Stimulated activated CD4-positive, alpha-beta T cell treated with anti-CD3 and anti-CD28 coated beads, Interleukin-4, amount 100 ng/mL, for 1 hour (primary cell): ENCODE data around the gene MRPS17.

Experiments
- DNase-seq: peaks from one replicate; pipeline ENCODE4 v3.0.0-alpha.2; 2020

MRPS17 gene

GRCh38 chr7:55973747-55974250, 22.1 kb downstream of the MRPS17 start:
- DNase-seq = no peak

GRCh38 chr7:55975988-55976633, 24.4 kb downstream of the MRPS17 start:
- no peak for DNase-seq

DNA sequence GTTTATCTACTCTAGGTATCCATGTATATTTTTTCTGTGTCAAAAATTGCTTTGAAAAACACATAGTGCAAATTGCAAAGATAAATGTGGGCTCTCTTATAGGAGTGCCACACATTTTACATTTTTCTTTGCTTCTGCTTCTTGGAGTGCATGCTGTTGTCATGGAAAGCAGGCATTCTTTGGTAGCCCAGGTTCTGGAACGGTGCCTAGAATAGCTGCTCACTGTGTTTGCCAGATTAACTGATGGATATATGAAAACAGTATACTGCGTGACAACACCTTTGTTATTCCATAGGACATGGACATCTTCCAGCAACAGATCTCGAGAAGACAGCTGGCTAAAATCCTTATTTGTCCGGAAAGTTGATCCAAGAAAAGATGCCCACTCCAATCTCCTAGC, 26.2 kb downstream of the MRPS17 start:
- no peak for DNase-seq

DNA sequence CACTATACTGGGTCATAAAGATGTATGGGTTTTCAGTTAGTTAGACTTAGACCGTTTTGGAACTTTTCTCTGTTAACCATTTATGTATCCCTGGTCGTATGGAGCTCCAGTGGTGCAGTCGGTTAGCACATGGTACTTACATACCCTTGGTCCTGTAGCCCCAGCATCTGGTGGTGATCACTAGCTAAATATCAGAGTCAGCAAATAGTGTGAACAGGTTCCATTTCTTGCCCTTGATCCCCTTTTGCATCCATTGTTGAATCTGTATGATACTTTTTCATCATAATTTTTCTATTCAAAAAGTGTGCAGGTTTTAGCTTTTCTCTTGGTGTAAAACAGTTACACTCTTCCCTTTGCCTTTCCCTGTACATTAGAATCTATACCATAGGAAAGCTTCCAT, 28.6 kb downstream of the MRPS17 start:
- no peak for DNase-seq

DNA sequence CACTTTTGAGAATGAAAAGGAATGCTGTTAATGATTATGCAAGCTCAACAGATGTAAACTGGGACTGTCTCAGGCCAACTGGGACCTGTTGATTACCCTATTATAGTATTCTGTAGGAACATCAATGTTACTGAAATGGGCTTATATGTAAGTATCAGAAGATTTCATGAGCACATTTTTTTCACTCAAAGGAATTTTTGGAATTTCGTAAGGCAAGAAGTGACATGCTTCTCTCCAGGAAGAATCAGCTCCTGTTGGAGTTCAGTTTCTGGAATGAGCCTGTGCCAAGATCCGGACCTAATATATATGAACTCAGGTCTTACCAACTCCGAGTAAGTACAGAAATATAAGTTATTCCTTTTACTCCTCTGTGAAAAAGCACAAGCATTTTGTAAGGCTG, 31.9 kb downstream of the MRPS17 start:
- no peak for DNase-seq

DNA sequence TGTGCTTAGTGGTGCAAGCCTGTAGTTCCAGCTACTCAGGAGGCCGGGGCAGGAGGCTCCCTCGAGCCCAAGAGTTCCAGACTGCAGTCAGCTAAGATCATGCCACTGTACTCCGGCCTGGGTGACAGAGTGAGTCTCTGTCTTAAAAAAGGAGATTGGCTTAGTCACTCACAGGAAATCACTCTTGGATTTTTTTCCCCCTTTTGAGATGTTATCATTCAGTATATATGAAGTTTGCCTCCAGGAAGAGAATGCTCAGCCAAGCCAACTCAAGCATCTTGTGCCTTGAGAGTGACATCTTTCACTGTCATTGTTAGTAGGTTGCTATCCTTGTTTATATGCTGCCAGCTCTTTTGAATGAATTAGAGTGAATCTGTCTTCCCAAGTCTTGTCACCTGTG, 40.7 kb downstream of the MRPS17 start:
- no peak for DNase-seq

DNA sequence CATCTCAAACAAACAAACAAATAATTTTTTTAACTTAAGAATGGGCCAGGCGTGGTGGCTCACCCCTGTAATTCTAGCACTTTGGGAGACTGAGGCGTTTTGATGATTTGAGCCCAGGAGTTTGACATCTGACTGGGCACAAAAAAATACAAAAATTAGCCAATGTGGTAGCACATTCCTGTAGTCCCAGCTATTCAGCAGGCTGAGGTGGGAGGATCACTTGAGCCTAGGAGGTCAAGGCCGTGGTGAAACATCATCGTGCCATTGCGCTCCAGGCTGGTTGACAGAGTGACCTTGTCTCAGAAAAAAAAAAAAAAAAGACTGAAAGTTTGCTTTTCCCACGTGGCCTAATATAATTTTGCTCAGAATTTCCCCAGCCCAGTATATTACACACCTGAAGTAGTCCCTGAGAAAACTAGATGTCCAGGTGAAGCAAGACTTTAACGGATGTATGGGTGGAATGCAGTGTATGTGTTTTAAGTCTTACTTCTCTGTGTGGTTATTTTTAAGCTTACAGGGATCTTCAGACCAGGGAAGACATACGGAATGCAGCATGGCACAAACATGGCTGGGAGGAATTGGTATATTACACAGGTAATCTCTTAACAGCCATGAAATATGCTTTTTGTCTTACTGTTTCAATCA, 45.3 kb downstream of the MRPS17 start:
- no peak for DNase-seq

DNA sequence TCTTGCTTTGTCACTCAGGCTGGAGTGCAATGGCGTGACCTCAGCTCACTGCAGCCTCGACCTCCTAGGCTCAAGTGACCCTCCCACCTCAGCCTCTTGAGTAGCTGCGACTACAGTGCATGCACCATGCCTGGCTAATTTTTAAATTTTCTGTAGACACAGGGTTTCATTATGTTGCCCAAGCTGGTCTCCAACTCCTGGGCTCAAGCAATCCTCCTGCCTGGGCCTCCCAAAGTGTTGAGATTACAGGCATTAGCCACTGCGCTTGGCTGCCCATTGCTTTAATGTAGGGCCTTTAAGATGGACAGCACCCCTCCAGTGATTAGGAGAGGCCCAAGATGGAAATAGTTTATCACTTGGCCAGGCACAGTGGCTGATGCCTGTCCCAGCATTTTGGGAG, 52.1 kb downstream of the MRPS17 start:
- no peak for DNase-seq
